ENCODE results near the gene UBTF. TPM values are rescaled to one million over a fixed set of nuclear protein-coding genes. Genes with fewer than 3 reads are reported as not detected.

Gene UBTF
- total RNA-seq, 1 donor from 2014 or later = 53.9 TPM

DNA sequence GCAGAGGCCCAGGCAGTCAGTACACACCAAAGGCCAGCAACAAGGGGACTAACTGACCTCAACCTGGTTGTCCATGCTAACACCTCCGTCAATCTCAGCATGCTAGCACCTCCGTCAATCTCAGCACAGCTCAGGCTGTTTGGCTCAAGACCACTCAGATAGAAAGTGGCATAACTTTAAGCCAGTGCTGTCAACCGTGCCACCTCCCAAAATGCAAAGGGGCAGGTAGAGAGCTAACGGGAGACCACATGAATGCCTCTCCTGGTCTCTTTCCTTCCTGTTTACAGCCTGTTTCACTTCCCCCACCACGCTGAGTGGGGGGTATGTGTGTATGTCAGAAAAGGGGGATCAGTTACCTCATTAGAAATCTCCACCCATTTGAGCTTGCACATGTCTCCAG is 3.3 kb downstream of the UBTF start:
- Histone ChIP-seq H3K4me1 (peaks cover 45% of the 10 kb centered on the region), H3K27me3 (ENCODE audit: low read depth) (no peaks in the 10 kb centered on the region), H3K9me3 (replicated peaks) (no peaks in the 10 kb centered on the region), H3K27ac (replicated peaks) (no peak overlapping the region), H3K36me3 (peaks cover 52% of the 10 kb centered on the region), H3K4me3 (no peak overlapping the region)
- intact Hi-C loops (cut with micrococcal nuclease) = no loop called here
- no peak for DNase-seq
- TF ChIP-seq, protein P1, sequence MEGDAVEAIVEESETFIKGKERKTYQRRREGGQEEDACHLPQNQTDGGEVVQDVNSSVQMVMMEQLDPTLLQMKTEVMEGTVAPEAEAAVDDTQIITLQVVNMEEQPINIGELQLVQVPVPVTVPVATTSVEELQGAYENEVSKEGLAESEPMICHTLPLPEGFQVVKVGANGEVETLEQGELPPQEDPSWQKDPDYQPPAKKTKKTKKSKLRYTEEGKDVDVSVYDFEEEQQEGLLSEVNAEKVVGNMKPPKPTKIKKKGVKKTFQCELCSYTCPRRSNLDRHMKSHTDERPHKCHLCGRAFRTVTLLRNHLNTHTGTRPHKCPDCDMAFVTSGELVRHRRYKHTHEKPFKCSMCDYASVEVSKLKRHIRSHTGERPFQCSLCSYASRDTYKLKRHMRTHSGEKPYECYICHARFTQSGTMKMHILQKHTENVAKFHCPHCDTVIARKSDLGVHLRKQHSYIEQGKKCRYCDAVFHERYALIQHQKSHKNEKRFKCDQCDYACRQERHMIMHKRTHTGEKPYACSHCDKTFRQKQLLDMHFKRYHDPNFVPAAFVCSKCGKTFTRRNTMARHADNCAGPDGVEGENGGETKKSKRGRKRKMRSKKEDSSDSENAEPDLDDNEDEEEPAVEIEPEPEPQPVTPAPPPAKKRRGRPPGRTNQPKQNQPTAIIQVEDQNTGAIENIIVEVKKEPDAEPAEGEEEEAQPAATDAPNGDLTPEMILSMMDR (IDR thresholded peaks at IDR 0.05; ENCODE audit: borderline replicate concordance) = no peak

DNA sequence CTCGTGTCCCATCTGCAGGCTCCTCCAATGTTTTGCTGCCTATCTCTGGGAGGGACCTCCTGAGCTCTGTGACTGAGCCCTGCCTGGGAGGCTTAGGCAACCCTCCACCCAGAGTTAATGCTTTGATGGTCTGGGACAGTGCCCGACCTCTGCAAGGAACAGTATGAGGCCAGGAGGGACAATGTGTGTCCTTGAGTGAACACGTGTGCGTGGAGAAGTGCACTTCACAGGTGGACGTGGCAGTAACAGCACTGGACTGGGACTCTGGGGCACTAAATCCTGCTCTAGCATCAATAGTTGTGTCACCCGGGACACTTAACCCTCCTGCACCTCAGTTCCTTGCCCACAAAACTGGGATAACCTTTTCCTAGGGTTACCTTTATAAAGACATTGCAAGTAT is 4.6 kb downstream of the UBTF start:
- Histone ChIP-seq H3K27ac (replicated peaks) (no peak overlapping the region), H3K9me3 (replicated peaks) (no peaks in the 10 kb centered on the region), H3K4me3 (no peak overlapping the region), H3K36me3 (peaks cover 62% of the 10 kb centered on the region), H3K27me3 (ENCODE audit: low read depth) (no peaks in the 10 kb centered on the region), H3K4me1 (peaks cover 48% of the 10 kb centered on the region)
- intact Hi-C loops (cut with micrococcal nuclease) = loop anchor here (5.0 kb wide), 1 partner anchor 117 kb away; no protein-coding TSS in a partner anchor
- TF ChIP-seq, protein P1 (IDR thresholded peaks at IDR 0.05; ENCODE audit: borderline replicate concordance) = no peak
- no peak for DNase-seq

GRCh38 chr17:44214230-44214494 is 5.3 kb downstream of the UBTF start:
- Histone ChIP-seq H3K36me3 (peaks cover 69% of the 10 kb centered on the region), H3K27me3 (ENCODE audit: low read depth) (no peaks in the 10 kb centered on the region), H3K27ac (replicated peaks) (no peak overlapping the region), H3K9me3 (replicated peaks) (no peaks in the 10 kb centered on the region), H3K4me3 (no peak overlapping the region), H3K4me1 (peaks cover 49% of the 10 kb centered on the region)
- intact Hi-C loops (cut with micrococcal nuclease) = loop anchor here (5.0 kb wide), 1 partner anchor 118 kb away; no protein-coding TSS in a partner anchor
- DNase-seq = no peak
- TF ChIP-seq, protein P1 (IDR thresholded peaks at IDR 0.05; ENCODE audit: borderline replicate concordance) = no peak

- Histone ChIP-seq H3K9me3 (replicated peaks) (no peaks in the 10 kb centered on the region), H3K27ac (replicated peaks) (no peak overlapping the region), H3K4me3 (no peak overlapping the region), H3K36me3 (peaks cover 75% of the 10 kb centered on the region), H3K4me1 (peaks cover 49% of the 10 kb centered on the region), H3K27me3 (ENCODE audit: low read depth) (no peaks in the 10 kb centered on the region)
- no peak for DNase-seq
- TF ChIP-seq, protein P1 (IDR thresholded peaks at IDR 0.05; ENCODE audit: borderline replicate concordance) = no peak
- intact Hi-C loops (cut with micrococcal nuclease) = loop anchor here (5.0 kb wide), 1 partner anchor 119 kb away; no protein-coding TSS in a partner anchor
Observed at GRCh38 chr17:44213403-44214229, 5.9 kb downstream of the UBTF start.

GRCh38 chr17:44212507-44213402 is 6.7 kb downstream of the UBTF start:
- Histone ChIP-seq H3K4me1 (peaks cover 43% of the 10 kb centered on the region), H3K27me3 (ENCODE audit: low read depth) (no peaks in the 10 kb centered on the region), H3K9me3 (replicated peaks) (no peaks in the 10 kb centered on the region), H3K4me3 (no peak overlapping the region), H3K27ac (replicated peaks) (no peak overlapping the region), H3K36me3 (peaks cover 83% of the 10 kb centered on the region)
- intact Hi-C loops (cut with micrococcal nuclease) = loop anchor here (5.0 kb wide), 1 partner anchor 120 kb away; no protein-coding TSS in a partner anchor
- TF ChIP-seq, protein P1 (IDR thresholded peaks at IDR 0.05; ENCODE audit: borderline replicate concordance) = no peak
- DNase-seq = no peak
